Stimulated activated CD8-positive, alpha-beta memory T cell treated with anti-CD3 and anti-CD28 coated beads, Interleukin-12 subunit alpha, Interleukin-12 subunit beta, amount 100 ng/mL, for 4 hours (primary cell): ENCODE data around the gene PLXNA4.

Source experiments
- DNase-seq: peaks from one replicate; pipeline ENCODE4 v3.0.0-alpha.2; 2020; ENCODE audit warnings: low read depth

The PLXNA4 gene

GRCh38 chr7:132142006-132142405 lies 434.3 kb downstream of the PLXNA4 start:
- no peak for DNase-seq

GRCh38 chr7:132141109-132141508 lies 435.2 kb downstream of the PLXNA4 start:
- DNase-seq, result no peak

- no peak for DNase-seq
Observed at GRCh38 chr7:132140341-132140740, 435.9 kb downstream of the PLXNA4 start.

GRCh38 chr7:132138817-132139216 lies 437.5 kb downstream of the PLXNA4 start:
- no peak for DNase-seq

GRCh38 chr7:132137681-132138080 lies 438.6 kb downstream of the PLXNA4 start:
- no peak for DNase-seq

GRCh38 chr7:132135746-132136385 lies 440.4 kb downstream of the PLXNA4 start:
- no peak for DNase-seq

- no peak for DNase-seq
Observed at GRCh38 chr7:132134814-132135445, 441.3 kb downstream of the PLXNA4 start.

- no peak for DNase-seq
Observed at GRCh38 chr7:132133501-132133900, 442.8 kb downstream of the PLXNA4 start.

- DNase-seq, result no peak
Observed at GRCh38 chr7:132131196-132131595, 445.1 kb downstream of the PLXNA4 start.

GRCh38 chr7:132130497-132130896 lies 445.8 kb downstream of the PLXNA4 start:
- no peak for DNase-seq

- no peak for DNase-seq
Observed at GRCh38 chr7:132125872-132126595, 450.2 kb downstream of the PLXNA4 start.

GRCh38 chr7:132125096-132125495 lies 451.2 kb downstream of the PLXNA4 start:
- no peak for DNase-seq

GRCh38 chr7:132124575-132124974 lies 451.7 kb downstream of the PLXNA4 start:
- DNase-seq, result no peak

GRCh38 chr7:132123773-132124172 lies 452.5 kb downstream of the PLXNA4 start:
- DNase-seq, result no peak

- no peak for DNase-seq
Observed at GRCh38 chr7:132122901-132123300, 453.4 kb downstream of the PLXNA4 start.

GRCh38 chr7:132121987-132122386 lies 454.3 kb downstream of the PLXNA4 start:
- DNase-seq, result no peak

GRCh38 chr7:132118641-132119040 lies 457.6 kb downstream of the PLXNA4 start:
- no peak for DNase-seq

GRCh38 chr7:132117636-132118035 lies 458.6 kb downstream of the PLXNA4 start:
- DNase-seq, result no peak

- DNase-seq, result no peak
Observed at GRCh38 chr7:132117181-132117580, 459.1 kb downstream of the PLXNA4 start.

GRCh38 chr7:132116369-132116768 lies 459.9 kb downstream of the PLXNA4 start:
- DNase-seq, result no peak

GRCh38 chr7:132115758-132116157 lies 460.5 kb downstream of the PLXNA4 start:
- no peak for DNase-seq

- no peak for DNase-seq
Observed at GRCh38 chr7:132115028-132115427, 461.2 kb downstream of the PLXNA4 start.

- no peak for DNase-seq
Observed at GRCh38 chr7:132114411-132114810, 461.9 kb downstream of the PLXNA4 start.
